Embryonic facial prominence (tissue), 1 donor: ENCODE measurements around the gene BMPR1B.
"Not testable (repeated sequence)": the region's sequence is repeated elsewhere in the genome, so short reads cannot be mapped to it uniquely, and the experiment has no call there.

Source experiments
- DNase-seq: peaks from one replicate; pipeline ENCODE4 v3.0.0-alpha.2; 2016; ENCODE audit errors: extremely low spot score

The BMPR1B gene

DNA sequence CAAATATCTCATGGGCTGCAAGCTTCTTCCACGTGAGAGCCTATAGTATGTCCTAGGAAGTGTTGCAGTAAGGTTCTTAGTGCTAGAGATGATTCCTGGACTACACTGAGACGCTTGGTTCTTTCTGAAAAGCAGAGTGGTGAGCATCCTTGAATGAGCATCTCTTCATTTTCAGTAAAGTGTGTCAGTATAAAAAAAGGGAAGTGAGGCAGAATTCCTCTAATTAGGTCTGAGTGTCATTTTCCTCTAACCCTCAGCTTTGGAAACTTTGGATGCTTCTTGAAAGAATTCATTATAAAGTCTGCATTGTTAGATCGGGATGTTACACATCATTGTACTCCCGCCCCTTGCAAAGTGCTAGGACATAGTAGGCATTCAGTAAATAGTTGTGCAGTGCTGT, 5.2 kb downstream of the BMPR1B start:
- no peak for DNase-seq

DNA sequence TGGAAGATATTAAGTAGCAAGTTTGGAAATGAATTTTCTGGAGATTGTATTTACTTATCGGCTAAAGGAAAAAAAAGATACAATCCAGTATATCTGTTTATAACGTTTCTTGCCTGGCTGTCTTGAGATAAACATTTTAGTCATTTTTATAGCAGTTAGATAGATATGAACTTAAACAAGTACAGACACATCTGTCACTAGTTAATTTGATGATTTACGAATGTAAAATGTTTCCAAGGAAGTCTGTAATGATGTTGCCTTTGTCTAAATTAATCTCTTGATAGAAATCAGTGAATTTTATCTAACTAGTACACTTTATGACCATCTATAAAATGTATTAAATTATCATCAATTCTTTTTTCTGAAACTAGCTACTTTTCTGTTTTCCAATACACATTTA, 5.7 kb downstream of the BMPR1B start:
- no peak for DNase-seq

DNA sequence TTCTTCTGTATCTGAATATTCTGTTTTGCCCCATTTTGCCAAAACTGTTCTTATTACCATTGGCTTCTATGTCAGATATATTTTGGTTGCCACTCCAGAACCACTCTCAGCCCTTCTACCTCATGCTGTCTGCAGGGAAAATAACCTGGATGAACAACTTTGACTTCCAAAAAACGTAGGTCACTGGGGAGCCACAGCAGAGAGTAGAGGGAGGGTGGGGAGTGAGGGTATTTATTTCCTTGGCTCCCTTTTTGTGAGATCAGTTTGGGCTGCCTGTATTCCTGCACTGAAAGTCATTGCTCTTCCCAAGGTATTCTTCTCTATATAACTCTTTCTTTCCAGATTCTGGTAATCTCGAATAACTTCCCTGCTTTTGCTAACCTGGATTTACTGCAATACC, 6.3 kb downstream of the BMPR1B start:
- DNase-seq = no peak

DNA sequence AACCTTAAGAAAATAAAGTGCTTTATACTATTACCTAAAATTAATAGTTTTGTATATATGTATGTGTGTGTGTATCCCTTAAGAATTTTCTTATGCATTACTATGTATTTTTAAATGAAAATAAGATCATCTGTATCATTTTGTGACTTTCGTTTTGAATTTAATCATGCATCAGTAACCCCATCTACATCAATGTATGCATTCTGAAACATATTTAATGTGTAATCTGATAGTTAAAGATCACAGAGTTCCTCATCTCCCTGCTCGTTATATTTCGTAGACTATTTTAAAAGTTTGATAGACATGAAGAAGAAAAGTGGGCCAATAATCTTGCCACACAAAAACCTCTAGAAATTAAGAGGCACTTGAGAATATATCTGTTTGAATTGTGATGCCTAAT, 7.4 kb downstream of the BMPR1B start:
- no peak for DNase-seq

GRCh38 chr4:94765648-94766047, 7.9 kb downstream of the BMPR1B start:
- DNase-seq = no peak

- no peak for DNase-seq
Observed at GRCh38 chr4:94766856-94767255, 9.1 kb downstream of the BMPR1B start.

DNA sequence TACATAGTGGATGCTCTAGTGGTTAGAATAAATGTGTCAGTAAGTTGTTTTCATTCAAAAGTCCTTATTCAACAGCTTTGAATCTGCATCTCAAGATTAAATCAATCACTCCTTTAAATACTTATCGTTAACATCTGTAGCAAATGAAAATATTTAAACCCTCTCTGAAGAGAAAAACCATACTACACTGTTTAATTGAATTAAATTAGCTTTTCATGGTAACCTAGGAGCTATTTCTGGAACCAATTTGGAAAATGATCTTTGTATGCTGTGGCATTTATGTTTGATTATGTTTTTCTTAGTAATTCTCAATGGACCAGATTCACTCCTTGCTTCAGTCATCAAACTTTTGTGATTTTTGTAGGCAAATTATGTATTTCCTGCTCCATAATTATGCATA, 9.7 kb downstream of the BMPR1B start:
- DNase-seq = no peak

DNA sequence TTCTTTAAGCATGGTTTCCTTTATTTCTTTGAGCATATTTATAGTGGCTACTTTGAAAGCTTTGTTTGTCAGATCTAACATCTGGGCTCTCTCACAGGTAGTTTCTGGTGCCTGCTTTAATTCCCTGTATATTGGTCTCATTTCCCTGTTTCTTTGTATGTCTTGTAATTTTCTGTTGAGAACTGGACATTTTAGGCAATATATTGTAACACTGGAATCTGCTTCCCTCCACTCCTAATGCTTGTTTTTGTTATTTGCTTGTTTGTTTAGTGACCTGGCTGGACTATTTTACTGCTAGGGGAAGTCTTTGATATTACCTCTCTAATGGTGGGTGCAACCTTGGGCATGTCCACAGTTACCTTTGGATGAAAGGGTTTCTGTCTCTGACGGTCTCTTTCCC, 25.0 kb downstream of the BMPR1B start:
- DNase-seq = no peak

DNA sequence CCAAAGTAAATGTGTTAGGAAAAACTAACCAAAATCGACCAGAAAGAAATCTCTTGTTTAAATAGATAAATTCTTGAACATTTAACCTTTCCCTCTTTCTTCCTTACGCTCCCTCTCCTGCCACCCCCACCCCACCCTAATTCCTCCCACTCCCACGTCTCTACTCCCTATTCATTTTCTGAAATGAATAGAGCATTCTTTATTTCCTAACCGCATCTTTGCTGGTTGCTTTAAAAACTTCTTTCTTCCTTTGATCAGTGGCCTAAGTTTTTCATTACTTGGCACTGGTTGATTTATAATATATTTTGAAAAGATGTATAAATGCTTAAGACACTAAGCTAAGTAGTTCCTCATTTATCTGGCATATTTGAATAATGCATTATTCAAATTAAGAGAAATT, 33.9 kb downstream of the BMPR1B start:
- no peak for DNase-seq

GRCh38 chr4:94798808-94799207, 41.1 kb downstream of the BMPR1B start:
- DNase-seq = no peak

GRCh38 chr4:94801016-94801415, 43.3 kb downstream of the BMPR1B start:
- no peak for DNase-seq

DNA sequence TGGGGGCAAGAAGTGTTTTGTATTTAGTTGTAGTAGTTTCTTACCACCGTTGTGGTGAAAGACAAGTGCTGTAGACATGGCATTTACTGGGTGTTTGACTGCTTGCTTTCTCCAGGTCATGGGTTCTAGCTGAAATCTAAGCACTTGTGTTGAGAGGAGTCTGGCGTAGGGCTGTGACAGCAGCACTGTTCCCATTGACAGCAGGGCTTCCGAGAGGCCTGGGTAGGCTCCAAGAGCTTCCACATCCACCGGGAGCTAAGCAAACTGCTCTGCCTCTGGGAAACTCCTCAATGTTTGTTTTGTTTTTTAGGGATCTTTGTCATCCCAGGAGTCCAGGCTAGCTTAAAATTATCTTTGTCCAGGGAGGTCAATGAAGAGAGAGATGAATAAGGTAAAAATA, 44.3 kb downstream of the BMPR1B start:
- DNase-seq = no peak

DNA sequence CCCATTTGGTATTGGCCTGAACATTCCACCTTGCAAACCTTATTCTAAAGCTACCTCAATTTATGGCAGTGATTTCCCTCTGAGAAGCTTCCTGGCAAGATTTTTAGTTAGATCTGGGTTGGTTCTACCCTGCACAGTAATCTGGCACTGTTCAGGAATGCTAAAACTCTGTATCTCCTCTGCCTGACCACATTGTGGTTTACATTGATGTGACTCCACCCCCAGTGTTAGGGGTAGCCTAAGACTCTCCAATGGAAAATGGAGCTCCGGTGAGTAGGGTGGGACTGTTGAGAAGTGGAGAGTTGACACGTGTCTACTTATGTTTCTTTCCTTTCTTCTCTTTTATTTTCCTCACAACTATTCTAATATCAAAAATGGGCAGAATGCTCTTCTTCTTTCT, 45.4 kb downstream of the BMPR1B start:
- DNase-seq = no peak

GRCh38 chr4:94804650-94805049, 46.9 kb downstream of the BMPR1B start:
- DNase-seq = no peak

DNA sequence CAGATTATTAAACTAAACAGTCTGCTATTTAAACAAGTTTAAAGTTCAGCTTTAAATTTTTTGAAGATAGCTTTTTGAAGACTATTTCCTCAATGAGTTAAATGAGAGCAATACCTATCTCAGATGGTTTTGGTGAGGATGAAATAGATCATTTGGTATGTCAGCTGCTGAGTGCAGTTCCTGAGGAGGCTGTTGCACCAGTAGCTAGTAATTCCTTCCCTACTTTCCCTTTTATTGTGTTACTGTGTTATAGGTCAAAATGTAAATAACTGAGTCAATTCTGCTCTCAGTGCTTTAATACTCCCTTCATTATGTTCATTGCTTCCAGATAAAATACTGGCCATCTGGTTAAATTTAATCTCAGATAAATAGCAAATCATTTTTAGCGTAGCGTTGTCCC, 48.6 kb downstream of the BMPR1B start:
- DNase-seq = no peak

- no peak for DNase-seq
Observed at GRCh38 chr4:94811643-94812042, 53.9 kb downstream of the BMPR1B start.

GRCh38 chr4:94813221-94813620, 55.5 kb downstream of the BMPR1B start:
- no peak for DNase-seq

DNA sequence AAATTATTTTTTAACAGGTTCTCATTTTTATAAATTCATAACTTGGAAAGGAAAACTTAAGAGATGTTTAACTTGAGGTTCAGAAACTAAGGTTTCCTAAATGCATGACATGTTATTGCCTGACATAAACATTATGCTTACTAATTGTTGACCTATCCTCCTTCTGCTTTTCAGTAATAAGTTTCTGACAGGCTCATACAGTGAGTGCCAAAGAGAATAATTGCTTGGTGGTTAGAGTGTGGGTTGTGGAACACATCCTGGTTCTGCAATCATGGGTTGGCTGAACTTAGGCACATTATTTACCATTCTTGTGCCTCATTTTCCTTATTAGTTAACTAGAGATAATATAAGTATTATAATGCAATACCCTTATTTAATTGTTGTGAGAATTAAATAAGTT, 56.5 kb downstream of the BMPR1B start:
- no peak for DNase-seq

DNA sequence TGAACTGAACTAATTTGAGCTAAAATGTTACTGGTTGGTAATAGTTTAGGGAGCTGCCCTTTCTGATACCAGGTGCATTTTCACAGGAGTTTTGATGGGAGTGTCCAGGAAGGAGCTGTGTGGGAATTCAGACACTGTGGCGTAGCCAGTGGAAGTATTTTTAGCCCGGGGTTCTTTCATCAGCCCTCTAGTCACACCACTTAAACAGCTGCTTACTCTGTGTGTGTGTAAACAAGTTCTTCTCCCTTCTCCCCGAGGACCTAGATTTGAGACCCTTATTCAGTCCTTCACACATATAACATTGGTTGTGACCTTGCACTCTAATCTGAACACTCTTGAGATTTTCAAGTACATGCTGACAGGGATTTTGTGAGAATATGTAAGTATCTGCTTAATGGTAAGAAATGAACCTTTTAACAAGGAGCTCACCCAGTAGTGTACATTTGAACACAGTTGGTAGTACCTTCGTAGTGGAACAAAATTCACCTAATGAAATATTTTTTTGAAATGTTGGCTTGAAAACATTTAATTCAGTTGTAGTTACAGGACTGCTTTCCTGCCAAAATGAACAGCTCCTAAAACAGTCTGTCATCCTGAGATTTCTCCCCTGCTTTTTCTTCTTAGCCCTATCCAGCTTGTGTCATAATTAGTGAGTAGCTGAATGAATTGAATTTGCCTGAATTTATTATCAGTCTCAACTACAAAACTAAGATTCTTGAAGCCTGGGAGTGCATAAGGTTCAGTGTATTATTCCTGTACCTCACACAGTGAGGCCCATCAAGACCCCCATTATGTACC, 61.8 kb downstream of the BMPR1B start:
- DNase-seq = no peak

DNA sequence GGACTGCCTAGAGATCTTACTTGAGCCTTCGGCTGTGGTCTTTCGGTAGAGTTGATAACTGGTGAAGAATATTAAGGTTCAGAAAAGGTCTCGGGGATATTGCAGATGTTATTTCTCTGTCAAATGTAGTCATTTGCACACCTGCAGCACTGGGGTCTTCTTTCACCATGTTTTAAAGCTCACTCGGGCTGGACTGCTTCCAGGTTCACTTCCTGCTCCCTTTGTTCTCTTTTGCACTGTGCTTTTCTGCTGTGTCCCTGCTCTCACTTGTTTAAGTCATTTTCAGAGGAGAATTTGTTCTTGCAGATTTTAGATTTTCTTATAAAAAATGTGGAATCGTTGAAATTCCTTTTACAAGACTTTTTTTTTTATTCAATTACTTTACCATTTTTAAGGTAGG, 68.5 kb downstream of the BMPR1B start:
- no peak for DNase-seq

DNA sequence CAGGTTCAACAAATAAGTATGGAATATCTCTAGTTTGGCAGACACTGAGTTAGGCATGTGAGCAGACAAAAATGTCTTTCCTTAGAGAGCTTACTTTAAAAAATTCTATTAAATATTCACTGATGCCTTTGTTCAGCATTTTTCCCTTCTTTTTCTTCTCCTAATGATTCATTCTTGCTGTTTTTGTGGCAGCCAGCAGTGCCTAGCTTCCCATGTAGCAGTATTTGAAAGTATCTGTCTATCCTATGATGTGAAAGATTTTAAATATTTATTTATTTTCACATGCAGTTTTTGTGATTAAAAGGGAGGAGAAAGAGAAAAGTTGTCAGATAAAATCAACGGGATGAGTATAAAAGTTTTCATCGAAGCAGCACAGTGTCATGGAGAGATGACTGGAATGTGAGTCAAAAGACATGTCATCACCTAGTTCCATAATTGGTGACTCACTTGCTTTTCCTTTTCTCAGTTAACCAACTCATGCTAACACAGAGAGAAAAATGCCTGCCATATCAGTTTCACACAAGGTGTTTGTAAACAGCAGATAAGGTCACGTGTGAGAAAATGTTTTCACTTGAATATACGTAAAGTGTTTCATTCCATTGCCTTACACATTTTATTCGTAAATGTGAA, 69.8 kb downstream of the BMPR1B start:
- no peak for DNase-seq

- DNase-seq = no peak
Observed at GRCh38 chr4:94828882-94829281, 71.1 kb downstream of the BMPR1B start.

DNA sequence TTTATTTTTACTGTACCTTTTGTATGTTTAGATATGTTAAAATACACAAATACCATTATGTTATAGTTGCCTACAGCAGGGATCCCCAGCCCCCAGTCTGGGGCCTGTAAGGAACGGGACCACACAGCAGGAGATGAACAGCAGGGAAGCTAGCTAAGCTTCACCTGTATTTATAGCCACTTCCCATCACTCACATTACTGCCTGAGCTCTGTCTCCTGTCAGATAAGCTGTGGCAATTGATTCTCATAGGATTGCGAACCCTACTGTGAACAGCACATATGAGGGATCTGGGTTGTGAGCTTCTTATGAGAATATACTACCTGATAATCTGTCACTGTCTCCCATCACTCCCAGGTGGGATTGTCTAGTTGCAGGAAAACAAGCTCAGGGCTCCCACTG, 73.9 kb downstream of the BMPR1B start:
- no peak for DNase-seq

DNA sequence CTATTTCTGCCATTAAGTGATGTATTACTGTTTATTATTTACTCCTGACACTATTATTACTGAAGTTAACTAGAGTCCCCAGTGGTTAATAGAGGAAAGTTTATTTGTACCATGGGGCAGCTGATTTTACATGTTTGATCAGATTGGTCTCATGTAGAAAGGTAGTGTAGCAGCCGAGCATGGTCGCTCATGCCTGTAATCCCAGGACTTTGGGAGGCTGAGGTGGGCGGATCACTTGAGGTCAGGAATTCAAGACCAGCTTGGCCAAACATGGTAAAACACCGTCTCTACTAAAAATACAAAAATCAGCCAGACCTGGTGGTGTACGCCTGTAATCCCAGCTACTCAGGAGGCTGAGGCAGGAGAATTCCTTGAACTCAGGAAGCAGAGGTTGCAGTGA, 74.6 kb downstream of the BMPR1B start:
- not testable (repeated sequence) for DNase-seq
